ENCODE data around the gene ANKRD40.

ANKRD40 gene

GRCh38 chr17:50668025-50668837, 39.5 kb downstream of the ANKRD40 start:
- no peak overlapping the region; the same call in 1 of the 2 replicates for H3K4me3 ChIP-seq (ENCODE audit: control insufficient read depth, low read depth, low read length)
- TF ChIP-seq CTCF (IDR thresholded peaks at IDR 0.05; ENCODE audit: control insufficient read depth, insufficient read depth, low read depth, low read length, missing control alignments) = no peak
- DNase-seq (ENCODE audit: low read depth) = no peak

GRCh38 chr17:50667259-50668024, 40.3 kb downstream of the ANKRD40 start:
- no peak for TF ChIP-seq CTCF (IDR thresholded peaks at IDR 0.05; ENCODE audit: control insufficient read depth, insufficient read depth, low read depth, low read length, missing control alignments)
- H3K4me3 ChIP-seq (ENCODE audit: control insufficient read depth, low read depth, low read length) = no peak overlapping the region
- no peak for DNase-seq (ENCODE audit: low read depth)

GRCh38 chr17:50666316-50666715, 41.4 kb downstream of the ANKRD40 start:
- TF ChIP-seq CTCF (IDR thresholded peaks at IDR 0.05; ENCODE audit: control insufficient read depth, insufficient read depth, low read depth, low read length, missing control alignments) = no peak
- DNase-seq (ENCODE audit: low read depth) = no peak
- no peak overlapping the region for H3K4me3 ChIP-seq (ENCODE audit: control insufficient read depth, low read depth, low read length)

GRCh38 chr17:50665838-50666237, 41.9 kb downstream of the ANKRD40 start:
- no peak for TF ChIP-seq CTCF (IDR thresholded peaks at IDR 0.05; ENCODE audit: control insufficient read depth, insufficient read depth, low read depth, low read length, missing control alignments)
- H3K4me3 ChIP-seq (ENCODE audit: control insufficient read depth, low read depth, low read length) = no peak overlapping the region
- no peak for DNase-seq (ENCODE audit: low read depth)

GRCh38 chr17:50664788-50665458, 42.8 kb downstream of the ANKRD40 start:
- TF ChIP-seq CTCF (IDR thresholded peaks at IDR 0.05; ENCODE audit: control insufficient read depth, insufficient read depth, low read depth, low read length, missing control alignments) = no peak
- DNase-seq (ENCODE audit: low read depth) = no peak
- no peak overlapping the region for H3K4me3 ChIP-seq (ENCODE audit: control insufficient read depth, low read depth, low read length)

GRCh38 chr17:50663812-50664374, 43.8 kb downstream of the ANKRD40 start:
- no peak for TF ChIP-seq CTCF (IDR thresholded peaks at IDR 0.05; ENCODE audit: control insufficient read depth, insufficient read depth, low read depth, low read length, missing control alignments)
- H3K4me3 ChIP-seq (ENCODE audit: control insufficient read depth, low read depth, low read length) = no peak overlapping the region
- no peak for DNase-seq (ENCODE audit: low read depth)
